A673 (cell line): Measurements from ENCODE around the gene OR10AD1.
A peak's percentile ranks its signal among the peaks of the same experiment; 100 is the strongest.

Experiments used
- CTCF ChIP-seq: fragments of 300-800, 200-600 bp; sonication (generic); conservative IDR thresholded peaks from 2 replicates; pipeline ENCODE4 v1.5.1; 2017; ENCODE audit warnings: low read depth, mild to moderate bottlenecking, antibody characterized with exemption, low read length, moderate library complexity, mixed read lengths
- EZH2 ChIP-seq: fragments of 200-600 bp; sonication (generic); IDR thresholded peaks from 2 replicates; pipeline ENCODE4 v1.6.1; 2017; ENCODE audit warnings: borderline replicate concordance, low read depth, mild to moderate bottlenecking, mixed read lengths, antibody characterized with exemption, low read length; ENCODE audit not compliant: poor library complexity, severe bottlenecking

DNA sequence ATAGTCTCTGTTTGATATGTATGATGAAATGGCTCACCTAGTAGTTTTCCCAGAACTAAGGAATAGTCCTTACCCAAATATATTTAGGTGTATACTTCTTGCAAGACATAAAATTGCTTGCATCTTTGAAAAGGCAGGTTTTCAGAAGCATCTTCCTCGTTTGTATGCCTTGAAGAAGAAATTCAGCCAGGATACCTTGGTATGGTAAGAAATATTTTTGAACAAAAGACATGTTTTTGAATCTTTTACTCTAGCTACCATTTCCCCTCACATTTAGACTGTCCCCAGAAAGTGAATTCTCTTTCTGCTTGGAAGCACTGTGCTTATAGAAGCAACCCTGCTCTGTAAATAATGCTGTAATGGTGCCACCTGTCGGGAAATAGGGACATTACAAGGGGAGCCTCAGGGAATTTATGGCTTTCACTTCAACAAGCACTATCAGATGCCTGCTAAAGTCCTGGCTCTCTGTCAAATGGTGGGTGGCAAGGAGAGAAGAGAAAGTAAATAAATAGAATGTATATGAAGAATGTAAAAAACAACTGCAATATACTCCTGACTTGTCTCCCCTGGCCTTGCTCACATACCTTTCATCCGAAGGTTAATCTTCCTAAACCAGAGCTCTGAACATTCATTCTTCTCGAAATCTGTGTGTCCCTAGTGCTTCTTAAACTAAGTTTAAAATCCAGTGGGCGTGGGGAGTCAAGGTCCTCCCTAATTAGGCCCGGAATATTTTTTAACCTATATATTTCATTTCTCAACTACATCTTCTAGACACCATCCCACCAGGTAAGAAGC, 13.6 kb downstream of the OR10AD1 start:
- TF ChIP-seq CTCF, result peak; percentile 86
- TF ChIP-seq EZH2, result no peak
